ENCODE measurements around the gene ARHGEF7.

Gene ARHGEF7

GRCh38 chr13:111153279-111153976 lies 38.3 kb downstream of the ARHGEF7 start:
- TF ChIP-seq CTCF (IDR thresholded peaks at IDR 0.05; ENCODE audit: control insufficient read depth, insufficient read depth, low read depth, low read length, missing control alignments): peak; percentile 22
- H3K4me3 ChIP-seq (ENCODE audit: control insufficient read depth, low read depth, low read length): peak overlapping the region; percentile 53
- DNase-seq (ENCODE audit: low read depth): peak; percentile 52

- peak overlapping the region; percentile 53 for H3K4me3 ChIP-seq (ENCODE audit: control insufficient read depth, low read depth, low read length)
- no peak for DNase-seq (ENCODE audit: low read depth)
- TF ChIP-seq CTCF (IDR thresholded peaks at IDR 0.05; ENCODE audit: control insufficient read depth, insufficient read depth, low read depth, low read length, missing control alignments): no peak
These were observed 38.8 kb downstream of the ARHGEF7 start for GRCh38 chr13:111153977-111154332.

- H3K4me3 ChIP-seq (ENCODE audit: control insufficient read depth, low read depth, low read length): no peak overlapping the region
- DNase-seq (ENCODE audit: low read depth): no peak
- no peak for TF ChIP-seq CTCF (IDR thresholded peaks at IDR 0.05; ENCODE audit: control insufficient read depth, insufficient read depth, low read depth, low read length, missing control alignments)
These were observed 41.3 kb downstream of the ARHGEF7 start for GRCh38 chr13:111156421-111156820.

- H3K4me3 ChIP-seq (ENCODE audit: control insufficient read depth, low read depth, low read length): no peak overlapping the region
- TF ChIP-seq CTCF (IDR thresholded peaks at IDR 0.05; ENCODE audit: control insufficient read depth, insufficient read depth, low read depth, low read length, missing control alignments): no peak
- DNase-seq (ENCODE audit: low read depth): no peak
These were observed 43.2 kb downstream of the ARHGEF7 start for GRCh38 chr13:111158136-111158805.

GRCh38 chr13:111159362-111160320 lies 44.5 kb downstream of the ARHGEF7 start:
- no peak for DNase-seq (ENCODE audit: low read depth)
- TF ChIP-seq CTCF (IDR thresholded peaks at IDR 0.05; ENCODE audit: control insufficient read depth, insufficient read depth, low read depth, low read length, missing control alignments): no peak
- H3K4me3 ChIP-seq (ENCODE audit: control insufficient read depth, low read depth, low read length): no peak overlapping the region

- TF ChIP-seq CTCF (IDR thresholded peaks at IDR 0.05; ENCODE audit: control insufficient read depth, insufficient read depth, low read depth, low read length, missing control alignments): no peak
- no peak for DNase-seq (ENCODE audit: low read depth)
- no peak overlapping the region for H3K4me3 ChIP-seq (ENCODE audit: control insufficient read depth, low read depth, low read length)
These were observed 45.5 kb downstream of the ARHGEF7 start for GRCh38 chr13:111160648-111161047.
